ENCODE measurements around the gene SYNDIG1.

Gene SYNDIG1

DNA sequence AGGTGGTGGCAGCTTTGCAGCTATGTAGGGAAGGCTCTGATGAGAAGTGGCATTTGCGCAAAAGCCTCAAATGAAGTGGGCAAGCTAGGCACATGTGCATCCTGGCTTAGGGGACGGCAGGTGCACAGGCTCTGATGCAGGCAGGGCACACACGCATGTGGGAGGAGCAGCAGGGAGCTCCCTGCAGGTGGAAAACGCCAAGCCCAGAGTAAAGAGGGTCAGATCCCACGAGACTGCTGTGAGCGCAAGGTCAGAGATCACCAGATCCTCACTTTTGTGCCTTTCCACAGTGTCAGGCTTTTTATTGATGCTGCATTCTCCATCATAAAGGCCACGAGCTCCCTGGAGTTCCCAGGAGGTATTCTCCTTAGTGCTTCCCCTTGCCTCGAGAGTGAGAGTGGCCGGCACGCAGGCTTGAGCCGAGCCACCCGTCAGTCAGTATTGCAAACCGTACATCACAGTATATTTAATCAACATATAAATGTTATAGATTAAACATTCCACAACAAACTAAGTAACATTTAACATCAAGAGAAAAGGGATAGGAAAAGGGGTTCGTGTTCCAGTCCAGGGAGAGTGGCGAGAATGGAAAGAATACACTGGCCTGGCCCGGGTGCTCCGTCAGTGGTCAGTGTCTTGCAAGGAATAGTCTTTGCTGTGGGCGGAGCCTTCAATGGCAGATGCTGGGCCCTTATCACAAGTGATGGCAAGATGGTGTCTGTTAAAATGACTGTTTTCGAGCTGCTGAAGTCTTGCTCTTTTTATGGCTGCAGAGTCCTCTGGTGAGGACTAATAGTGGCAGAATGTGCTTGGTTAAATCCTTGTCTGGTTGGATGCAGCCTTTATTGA is 109.4 kb downstream of the SYNDIG1 start:
- TF ChIP-seq, protein P1, sequence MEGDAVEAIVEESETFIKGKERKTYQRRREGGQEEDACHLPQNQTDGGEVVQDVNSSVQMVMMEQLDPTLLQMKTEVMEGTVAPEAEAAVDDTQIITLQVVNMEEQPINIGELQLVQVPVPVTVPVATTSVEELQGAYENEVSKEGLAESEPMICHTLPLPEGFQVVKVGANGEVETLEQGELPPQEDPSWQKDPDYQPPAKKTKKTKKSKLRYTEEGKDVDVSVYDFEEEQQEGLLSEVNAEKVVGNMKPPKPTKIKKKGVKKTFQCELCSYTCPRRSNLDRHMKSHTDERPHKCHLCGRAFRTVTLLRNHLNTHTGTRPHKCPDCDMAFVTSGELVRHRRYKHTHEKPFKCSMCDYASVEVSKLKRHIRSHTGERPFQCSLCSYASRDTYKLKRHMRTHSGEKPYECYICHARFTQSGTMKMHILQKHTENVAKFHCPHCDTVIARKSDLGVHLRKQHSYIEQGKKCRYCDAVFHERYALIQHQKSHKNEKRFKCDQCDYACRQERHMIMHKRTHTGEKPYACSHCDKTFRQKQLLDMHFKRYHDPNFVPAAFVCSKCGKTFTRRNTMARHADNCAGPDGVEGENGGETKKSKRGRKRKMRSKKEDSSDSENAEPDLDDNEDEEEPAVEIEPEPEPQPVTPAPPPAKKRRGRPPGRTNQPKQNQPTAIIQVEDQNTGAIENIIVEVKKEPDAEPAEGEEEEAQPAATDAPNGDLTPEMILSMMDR (IDR thresholded peaks at IDR 0.05; ENCODE audit: low read depth, low read length) = no peak
- DNase-seq (ENCODE audit: extremely low read depth, low read depth) = no peak

DNA sequence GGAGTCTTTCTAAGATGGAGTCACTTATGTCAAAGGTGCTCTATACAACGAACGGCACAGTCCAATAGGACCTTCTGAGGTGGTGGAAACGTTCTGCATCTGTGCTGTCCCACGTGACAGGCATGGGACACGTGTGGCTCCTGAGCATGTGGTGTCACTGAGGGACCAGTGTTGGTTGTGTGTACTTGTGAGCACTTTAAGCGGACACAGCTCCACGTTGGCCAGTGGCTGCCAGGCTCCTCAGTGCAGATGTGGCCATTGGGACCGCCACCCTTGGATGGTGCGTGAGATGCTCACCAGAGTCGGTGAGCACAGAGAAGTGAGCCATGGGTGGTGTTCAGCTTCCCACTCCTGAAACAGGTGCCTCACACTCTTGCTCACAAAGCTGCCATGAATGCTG is 110.0 kb downstream of the SYNDIG1 start:
- TF ChIP-seq, protein P1 (IDR thresholded peaks at IDR 0.05; ENCODE audit: low read depth, low read length) = no peak
- no peak for DNase-seq (ENCODE audit: extremely low read depth, low read depth)

DNA sequence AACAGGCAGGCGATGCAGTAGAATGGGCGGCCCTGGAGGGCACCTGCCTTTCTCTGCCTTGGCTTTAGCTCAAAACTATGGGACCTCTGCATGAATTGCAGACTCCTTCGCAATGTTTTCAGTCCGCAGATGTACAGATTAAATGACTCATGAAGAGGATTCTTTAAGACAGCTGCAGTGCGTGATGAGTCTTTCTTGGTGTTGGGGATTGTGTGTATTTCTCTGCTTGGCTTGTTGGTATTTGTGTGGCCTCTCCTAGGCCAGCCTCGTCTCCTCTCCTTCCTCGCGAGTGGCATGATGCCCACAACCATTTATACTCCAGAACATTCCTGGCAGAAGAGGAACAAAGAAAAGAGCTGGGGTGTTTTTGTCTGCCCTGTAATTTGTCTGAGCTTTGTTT is 110.6 kb downstream of the SYNDIG1 start:
- TF ChIP-seq, protein P1 (IDR thresholded peaks at IDR 0.05; ENCODE audit: low read depth, low read length) = no peak
- no peak for DNase-seq (ENCODE audit: extremely low read depth, low read depth)

DNA sequence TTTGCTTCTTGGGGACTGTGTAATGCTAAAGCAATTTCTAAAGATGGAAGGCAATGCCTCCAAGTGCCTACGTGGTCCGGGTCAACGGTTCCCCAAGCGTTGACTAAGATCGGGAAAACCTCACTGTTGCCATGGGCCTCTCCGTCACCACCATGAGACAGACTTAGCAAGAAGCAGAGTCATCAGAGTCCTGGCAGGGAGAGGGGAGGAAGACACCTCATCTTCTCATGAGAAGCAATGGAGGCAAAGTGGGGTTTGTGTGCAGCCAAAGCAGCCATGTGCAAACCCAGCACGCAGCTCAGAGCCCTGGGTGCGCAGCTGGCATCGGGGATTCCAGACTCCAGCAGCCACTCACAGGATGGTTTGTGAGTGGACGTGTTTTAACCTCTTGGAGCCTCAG is 111.4 kb downstream of the SYNDIG1 start:
- no peak for DNase-seq (ENCODE audit: extremely low read depth, low read depth)
- TF ChIP-seq, protein P1 (IDR thresholded peaks at IDR 0.05; ENCODE audit: low read depth, low read length) = no peak

DNA sequence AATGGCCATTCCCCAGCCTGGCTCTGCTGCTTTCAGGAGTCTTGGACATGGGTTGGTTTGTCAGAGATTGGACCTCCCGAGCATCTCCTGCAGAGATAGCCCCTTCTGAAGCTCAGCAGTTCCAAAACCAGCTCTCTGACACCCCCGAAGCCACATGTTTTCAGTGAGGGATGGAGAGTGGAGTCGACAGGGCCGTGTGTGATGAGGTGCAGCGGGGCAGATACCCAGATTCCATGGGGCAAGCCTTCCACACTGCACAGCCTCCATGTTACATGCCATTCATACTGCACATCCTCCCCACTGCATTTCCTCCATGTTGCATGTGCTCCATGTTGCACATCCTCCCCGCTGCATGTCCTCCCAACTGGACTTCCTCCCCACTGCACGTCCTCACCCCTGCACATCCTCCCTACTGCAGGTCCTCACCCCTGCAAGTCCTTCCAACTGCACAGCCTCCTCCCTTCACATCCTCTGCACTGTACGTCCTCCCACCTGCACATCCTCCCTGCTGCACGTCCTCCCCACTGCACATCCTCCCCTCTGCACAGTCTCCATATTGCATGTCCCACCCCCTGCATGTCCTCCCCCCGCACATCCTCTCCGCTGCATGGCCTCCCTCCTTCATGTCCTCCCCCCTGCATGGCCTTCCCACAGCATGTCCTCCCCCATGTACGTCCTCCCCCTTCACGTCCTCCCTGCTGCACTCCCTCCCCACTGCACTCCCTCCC is 112.2 kb downstream of the SYNDIG1 start:
- DNase-seq (ENCODE audit: extremely low read depth, low read depth) = no peak
- TF ChIP-seq, protein P1 (IDR thresholded peaks at IDR 0.05; ENCODE audit: low read depth, low read length) = no peak

DNA sequence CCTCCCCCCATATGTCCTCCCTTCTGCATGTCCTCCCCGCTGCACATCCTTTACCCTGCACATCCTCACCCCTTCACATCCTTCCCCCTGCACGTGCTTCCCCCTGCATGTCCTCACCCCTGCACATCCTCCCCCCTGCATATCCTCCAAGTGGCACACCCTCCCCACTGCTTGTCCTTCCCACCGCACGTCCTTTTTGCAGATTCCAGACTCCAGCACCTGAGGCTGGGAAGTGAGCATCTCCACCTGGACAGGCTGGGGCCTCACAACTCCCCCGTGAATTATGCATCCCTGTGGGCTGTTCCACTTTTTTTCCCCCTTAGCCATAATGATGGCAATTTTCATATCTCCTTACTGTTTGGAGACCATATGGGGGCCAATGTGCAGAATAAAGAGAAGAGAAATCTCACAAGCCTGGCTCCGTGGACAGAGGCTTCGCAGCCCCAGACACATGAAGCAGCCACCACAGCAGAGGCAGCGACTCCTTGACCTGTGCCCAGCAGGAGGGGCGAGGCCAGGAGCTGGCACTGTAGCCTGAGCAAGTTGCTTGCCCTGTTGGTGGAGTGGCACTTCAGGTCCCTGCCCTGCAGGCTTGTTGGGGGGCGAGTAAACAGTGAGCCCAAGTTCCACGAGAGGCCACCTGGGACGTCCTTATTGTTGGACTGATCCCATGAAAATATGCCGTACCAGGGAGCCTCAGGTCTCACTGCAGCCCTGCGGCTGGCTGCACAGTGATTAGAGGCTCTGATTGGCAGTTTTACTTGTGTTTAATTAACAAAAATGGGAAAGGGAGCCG is 113.1 kb downstream of the SYNDIG1 start:
- DNase-seq (ENCODE audit: extremely low read depth, low read depth) = no peak
- TF ChIP-seq, protein P1 (IDR thresholded peaks at IDR 0.05; ENCODE audit: low read depth, low read length) = no peak
